Kidney (tissue), 14 donors: Measurements from ENCODE around the gene ZMYM2. TPM values are rescaled to one million over a fixed set of nuclear protein-coding genes. Genes with fewer than 3 reads are reported as not detected.

Source experiments
- DNase-seq, 5 donors: peaks; one replicate each; pipeline ENCODE4 v3.0.0-alpha.2; 2013 to 2020
- FAIRE-seq: peaks from 2 replicates; lab custom pipeline; 2012; peaks lifted over from hg19 to GRCh38; lab: Jason Lieb, UNC
- H3K27ac ChIP-seq, 2 donors: one replicate each; pipeline ENCODE4 v1.7.0; 2013; ENCODE audit warnings: low read depth in 2 of 2, low read length in 2 of 2, inconsistent platforms in 1 of 2
- H3K27me3 ChIP-seq: one replicate; pipeline ENCODE4 v1.7.1; 2013; ENCODE audit warnings: low read length, inconsistent platforms; ENCODE audit not compliant: control insufficient read depth, insufficient read depth
- H3K36me3 ChIP-seq, 3 donors: one replicate each; pipeline versions ENCODE4 v1.7.0 to v1.7.1; 2013; ENCODE audit warnings: low read length in 3 of 3, control low read depth in 1 of 3, inconsistent platforms in 1 of 3; ENCODE audit not compliant: insufficient read depth in 3 of 3, control insufficient read depth in 2 of 3
- H3K4me1 ChIP-seq, 3 donors: one replicate each; pipeline versions ENCODE4 v1.7.0 to v1.7.1; 2013; ENCODE audit warnings: low read length in 3 of 3, inconsistent platforms in 1 of 3, low read depth in 1 of 3; ENCODE audit not compliant: control insufficient read depth in 2 of 3, insufficient read depth in 2 of 3
- H3K4me3 ChIP-seq, 3 donors: one replicate each; pipeline versions ENCODE4 v1.7.0 to v1.8.1; 2013; ENCODE audit warnings: low read length in 3 of 3, control low read depth in 1 of 3, inconsistent platforms in 1 of 3
- H3K9ac ChIP-seq, 3 donors: one replicate each; pipeline versions ENCODE4 v1.7.0 to v1.7.1; 2013; ENCODE audit warnings: low read length in 3 of 3, control low read depth in 1 of 3, inconsistent platforms in 1 of 3
- H3K9me3 ChIP-seq, 3 donors: one replicate each; pipeline versions ENCODE4 v1.7.0 to v1.7.1; 2013; ENCODE audit warnings: low read length in 3 of 3, control low read depth in 1 of 3, inconsistent platforms in 1 of 3; ENCODE audit not compliant: control insufficient read depth in 2 of 3, insufficient read depth in 1 of 3
- CTCF ChIP-seq: IDR thresholded peaks from 3 replicates; pipeline ENCODE4 v1.5.1; 2012; ENCODE audit warnings: mild to moderate bottlenecking, moderate library complexity, borderline replicate concordance; ENCODE audit not compliant: insufficient read depth; ENCODE audit errors: extremely low read depth
- intact Hi-C: fragments of 100-400 bp; cut with DNase I; formaldehyde crosslinking; loops from one replicate; pipeline ENCODE4 v1.11.1; 2022
- polyA plus RNA-seq: library from polyadenylated mRNA; stranded (reverse); fragments of 350-450 nt; fragmentation: Illumina TruSeq; extraction: RNeasy Lipid Tissue Mini Kit (QIAGEN cat#74804); gene quantifications from one replicate; pipeline ENCODE4 v1.2.3, GENCODE V29; 2014; ENCODE audit warnings: low read depth, low replicate concordance; ENCODE audit not compliant: insufficient read depth
- total RNA-seq: library from RNA; stranded (reverse); fragmentation: NEBNext Ultra II Directional; extraction: Animal tissue kit (Norgen Biotek cat#: 25700); gene quantifications from one replicate; pipeline ENCODE4 v1.2.1, GENCODE V29; 2021
- donor health status: control.
- donor health status: control.
- donor health status: control.
- donor health status: control.
- donor health status: control.
- donor health status: DM: yes; HTN: yes; CAD: no.
- donor health status: Normal renal cell carcinoma (clear cell type).

The ZMYM2 gene
- total and polyA plus RNA-seq, 2 donors from 2014 or later: 22.7 to 81.3 TPM

- Histone ChIP-seq H3K27me3 (peaks cover 8% of the 10 kb centered on the region), H3K4me3 (no peak overlapping the region), H3K4me1 (no peaks in the 10 kb centered on the region), H3K36me3 (no peaks in the 10 kb centered on the region), H3K9me3 (no peaks in the 10 kb centered on the region), H3K27ac (no peak overlapping the region), H3K9ac (no peak overlapping the region)
- TF ChIP-seq CTCF: no peak
- intact Hi-C loops: no loop called here
- DNase-seq (no peak), FAIRE-seq (no peak)
These were observed 179.3 kb downstream of the ZMYM2 start for GRCh38 chr13:20137875-20138274.

DNA sequence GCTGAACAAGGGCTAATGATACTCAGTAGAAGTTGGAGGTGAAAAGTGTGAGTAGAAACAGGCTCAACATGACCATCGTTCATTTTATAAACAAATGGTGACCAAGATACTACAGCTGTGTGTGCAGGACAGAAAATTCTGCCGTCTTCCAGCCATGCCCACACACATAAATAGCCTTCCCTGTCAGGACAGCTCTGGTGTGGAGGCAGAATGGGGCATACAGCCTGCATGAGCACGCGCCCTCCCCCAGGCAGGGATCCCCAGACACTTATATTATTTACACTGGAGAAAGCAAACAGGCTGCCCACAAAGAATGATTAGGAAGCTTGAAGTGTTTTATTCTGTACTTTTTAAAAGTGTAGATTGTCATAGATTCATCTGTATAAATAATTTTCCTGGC is 182.0 kb downstream of the ZMYM2 start:
- H3K27me3 ChIP-seq: peaks cover 9% of the 10 kb centered on the region
- no peak for FAIRE-seq

More for the DNA sequence above, 182.0 kb downstream of the ZMYM2 start:
- H3K9ac ChIP-seq: no peak overlapping the region
- no peak overlapping the region for H3K27ac ChIP-seq
- H3K4me1 ChIP-seq: no peaks in the 10 kb centered on the region
- intact Hi-C loops: no loop called here
- DNase-seq: no peak
- H3K4me3 ChIP-seq: no peak overlapping the region
- no peak for TF ChIP-seq CTCF
- H3K9me3 ChIP-seq: no peaks in the 10 kb centered on the region
- no peaks in the 10 kb centered on the region for H3K36me3 ChIP-seq

Other genes starting within 250 kb of the ZMYM2 start
- gene PSPC1, start 175.8 kb upstream of the ZMYM2 start, total RNA-seq: 57.6 TPM
- gene PSPC1, start 175.8 kb upstream of the ZMYM2 start, polyA plus RNA-seq: 31.8 TPM
- gene ZMYM5, start 95.1 kb upstream of the ZMYM2 start, total RNA-seq: 15.2 TPM
- 4.8 TPM for gene ZMYM5, start 95.1 kb upstream of the ZMYM2 start, polyA plus RNA-seq
- gene GJA3, start 202.3 kb downstream of the ZMYM2 start, total RNA-seq: 0.16 TPM
- gene GJA3, start 202.3 kb downstream of the ZMYM2 start, polyA plus RNA-seq: 1.1 TPM
- 5.0 TPM for gene GJB2, start 234.2 kb downstream of the ZMYM2 start, total RNA-seq
- 13.1 TPM for gene GJB2, start 234.2 kb downstream of the ZMYM2 start, polyA plus RNA-seq